ENCODE results near the gene ZNHIT6.

DNA sequence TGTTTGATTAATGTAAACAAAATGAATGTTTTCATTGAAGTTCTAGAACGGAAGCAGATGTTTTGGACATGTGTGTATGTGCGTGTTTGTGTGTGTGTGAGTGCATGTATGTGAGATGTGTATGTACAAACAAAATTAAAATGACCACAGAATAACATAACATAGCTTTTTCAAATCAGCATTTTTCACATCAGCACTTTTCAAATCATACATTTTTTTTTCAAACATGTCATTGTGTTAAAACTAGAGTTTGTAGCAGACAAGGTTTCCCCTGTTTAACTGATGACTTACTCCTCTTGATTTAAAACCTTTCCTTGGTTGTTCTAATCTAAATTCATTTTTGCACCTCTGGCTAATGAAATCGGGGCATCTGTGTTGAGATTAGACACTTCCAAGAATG is 35.6 kb upstream of the ZNHIT6 start:
- TF ChIP-seq CTCF (IDR thresholded peaks at IDR 0.05), result no peak
- no peak for TF ChIP-seq POLR2AphosphoS5 (IDR thresholded peaks at IDR 0.05)
- no peak for TF ChIP-seq POLR2A (IDR thresholded peaks at IDR 0.05)
- no peak for TF ChIP-seq EP300 (IDR thresholded peaks at IDR 0.05)
